Prostate gland (tissue), 2 donors: Measurements from ENCODE around the gene COL4A6. TPM values are rescaled to one million over a fixed set of nuclear protein-coding genes. Genes with fewer than 3 reads are reported as not detected.

ENCODE experiments used
- DNase-seq: peaks from one replicate; pipeline ENCODE4 v3.0.0-alpha.2; 2019; ENCODE audit warnings: low spot score
- H3K27ac ChIP-seq, 2 donors: fragments of 200-600 bp; sonication (generic); 2 replicates each; pipeline ENCODE4 v1.5.1; 2017 to 2019
- H3K27me3 ChIP-seq: fragments of 200-600 bp; sonication (generic); replicated peaks from 2 replicates; pipeline ENCODE4 v1.5.1; 2019; ENCODE audit not compliant: insufficient read depth
- H3K36me3 ChIP-seq, 2 donors: fragments of 200-600 bp; sonication (generic); 1 replicate in 1 of 2; 2 replicates in 1 of 2; pipeline versions ENCODE4 v1.5.1 to v1.8.1; 2017 to 2019
- H3K4me1 ChIP-seq: fragments of 200-600 bp; sonication (generic); replicated peaks from 2 replicates; pipeline ENCODE4 v1.5.1; 2019
- H3K4me3 ChIP-seq, 2 donors: fragments of 200-600 bp; sonication (generic); 2 replicates each; pipeline ENCODE4 v1.5.1; 2017 to 2019
- H3K9me3 ChIP-seq: fragments of 200-600 bp; sonication (generic); 2 replicates; pipeline ENCODE4 v1.5.1; 2017
- POLR2A ChIP-seq: fragments of 450-650 bp; IDR thresholded peaks from one replicate; pipeline ENCODE4 v1.6.1; 2016; ENCODE audit warnings: antibody characterized with exemption, mild to moderate bottlenecking
- POLR2AphosphoS5 ChIP-seq: sonication (generic); formaldehyde crosslinking; IDR thresholded peaks from one replicate; pipeline ENCODE4 v1.6.1; 2017; ENCODE audit warnings: antibody characterized with exemption
- WGBS: methylation state at CpG from one replicate; pipeline ENCODE4 v1.1.5; 2018; 5-methylcytosine and 5-hydroxymethylcytosine counted together
- intact Hi-C: fragments of 100-400 bp; cut with DNase I; formaldehyde crosslinking; loops from one replicate; pipeline ENCODE4 v1.14.2; 2022
- total RNA-seq, 2 donors: library from RNA; depleted of rRNA; stranded (reverse); fragments of >200 nt; gene quantifications; one replicate each; pipeline ENCODE4 v1.1.0, GENCODE V29; 2016
- TF ChIP-seq, protein P1 (sequence below), 4 experiments: fragments of 200-600 bp in 2 of 4; fragments of 450-650 bp in 2 of 4; sonication (generic) in 2 of 4; IDR thresholded peaks; 1 replicate in 3 of 4; 2 replicates in 1 of 4; pipeline ENCODE4 v1.5.1; 2016 to 2019; ENCODE audit warnings: antibody characterized with exemption in 4 of 4, mild to moderate bottlenecking in 2 of 4, moderate library complexity in 2 of 4

The COL4A6 gene
- total RNA-seq, 2 donors from 2014 or later: 13.5 to 16.7 TPM

DNA sequence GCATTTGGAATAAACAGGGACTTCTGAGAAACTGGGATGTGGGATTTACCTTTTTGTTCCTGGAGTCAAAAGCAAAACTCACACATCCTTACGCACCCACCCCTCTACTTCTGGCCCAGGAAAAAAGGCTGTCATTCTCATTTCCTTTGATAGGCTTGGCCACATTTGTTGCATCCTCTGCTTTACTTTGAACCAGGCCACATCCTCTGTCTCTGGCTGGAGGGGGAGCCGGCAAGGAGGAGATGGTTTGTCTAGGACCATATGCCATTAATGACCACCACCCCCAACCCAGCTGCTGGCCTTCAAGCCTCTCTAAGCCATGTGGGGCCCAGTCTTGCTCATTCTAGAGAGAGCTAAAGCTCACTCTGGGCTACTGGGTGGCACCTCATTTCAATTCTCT lies 282.1 kb downstream of the COL4A6 start:
- no peaks in the 10 kb centered on the region for H3K9me3 ChIP-seq
- no peak overlapping the region for H3K4me3 ChIP-seq
- H3K4me1 ChIP-seq: no peaks in the 10 kb centered on the region
- TF ChIP-seq, protein P1, sequence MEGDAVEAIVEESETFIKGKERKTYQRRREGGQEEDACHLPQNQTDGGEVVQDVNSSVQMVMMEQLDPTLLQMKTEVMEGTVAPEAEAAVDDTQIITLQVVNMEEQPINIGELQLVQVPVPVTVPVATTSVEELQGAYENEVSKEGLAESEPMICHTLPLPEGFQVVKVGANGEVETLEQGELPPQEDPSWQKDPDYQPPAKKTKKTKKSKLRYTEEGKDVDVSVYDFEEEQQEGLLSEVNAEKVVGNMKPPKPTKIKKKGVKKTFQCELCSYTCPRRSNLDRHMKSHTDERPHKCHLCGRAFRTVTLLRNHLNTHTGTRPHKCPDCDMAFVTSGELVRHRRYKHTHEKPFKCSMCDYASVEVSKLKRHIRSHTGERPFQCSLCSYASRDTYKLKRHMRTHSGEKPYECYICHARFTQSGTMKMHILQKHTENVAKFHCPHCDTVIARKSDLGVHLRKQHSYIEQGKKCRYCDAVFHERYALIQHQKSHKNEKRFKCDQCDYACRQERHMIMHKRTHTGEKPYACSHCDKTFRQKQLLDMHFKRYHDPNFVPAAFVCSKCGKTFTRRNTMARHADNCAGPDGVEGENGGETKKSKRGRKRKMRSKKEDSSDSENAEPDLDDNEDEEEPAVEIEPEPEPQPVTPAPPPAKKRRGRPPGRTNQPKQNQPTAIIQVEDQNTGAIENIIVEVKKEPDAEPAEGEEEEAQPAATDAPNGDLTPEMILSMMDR (IDR thresholded peaks at IDR 0.05): no peak
- TF ChIP-seq POLR2A: no peak
- no peak for TF ChIP-seq POLR2AphosphoS5
- intact Hi-C loops: no loop called here
- 69% methylated on average over 2 of the region's 2 CpGs for WGBS
- no peaks in the 10 kb centered on the region for H3K36me3 ChIP-seq
- no peak for DNase-seq
- no peaks in the 10 kb centered on the region for H3K27me3 ChIP-seq
- H3K27ac ChIP-seq: no peak overlapping the region

DNA sequence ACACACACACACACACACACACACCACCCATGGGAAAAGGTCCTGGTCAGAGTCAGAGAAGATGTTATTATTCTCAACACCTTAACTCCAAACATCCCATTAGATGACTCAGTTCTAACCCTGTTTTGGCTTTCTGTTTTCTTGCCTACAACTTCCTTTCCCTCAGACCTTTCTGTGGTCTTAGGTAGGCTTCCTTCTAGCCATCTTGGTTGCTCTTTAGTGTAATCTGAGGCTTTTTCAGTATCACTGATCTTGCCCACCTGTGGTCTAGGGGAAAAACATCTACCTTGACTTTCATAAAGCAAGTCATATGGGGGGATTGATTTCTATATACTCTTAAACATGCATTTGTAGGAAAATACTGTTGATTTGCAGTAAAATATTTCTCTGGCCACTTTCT lies 289.7 kb downstream of the COL4A6 start:
- Histone ChIP-seq H3K9me3 (no peaks in the 10 kb centered on the region), H3K27me3 (no peaks in the 10 kb centered on the region), H3K27ac (no peak overlapping the region), H3K4me3 (no peak overlapping the region), H3K4me1 (no peaks in the 10 kb centered on the region), H3K36me3 (no peaks in the 10 kb centered on the region)
- TF ChIP-seq POLR2A: no peak
- TF ChIP-seq POLR2AphosphoS5: no peak
- TF ChIP-seq, protein P1 (IDR thresholded peaks at IDR 0.05): no peak
- DNase-seq: no peak
- intact Hi-C loops: no loop called here

DNA sequence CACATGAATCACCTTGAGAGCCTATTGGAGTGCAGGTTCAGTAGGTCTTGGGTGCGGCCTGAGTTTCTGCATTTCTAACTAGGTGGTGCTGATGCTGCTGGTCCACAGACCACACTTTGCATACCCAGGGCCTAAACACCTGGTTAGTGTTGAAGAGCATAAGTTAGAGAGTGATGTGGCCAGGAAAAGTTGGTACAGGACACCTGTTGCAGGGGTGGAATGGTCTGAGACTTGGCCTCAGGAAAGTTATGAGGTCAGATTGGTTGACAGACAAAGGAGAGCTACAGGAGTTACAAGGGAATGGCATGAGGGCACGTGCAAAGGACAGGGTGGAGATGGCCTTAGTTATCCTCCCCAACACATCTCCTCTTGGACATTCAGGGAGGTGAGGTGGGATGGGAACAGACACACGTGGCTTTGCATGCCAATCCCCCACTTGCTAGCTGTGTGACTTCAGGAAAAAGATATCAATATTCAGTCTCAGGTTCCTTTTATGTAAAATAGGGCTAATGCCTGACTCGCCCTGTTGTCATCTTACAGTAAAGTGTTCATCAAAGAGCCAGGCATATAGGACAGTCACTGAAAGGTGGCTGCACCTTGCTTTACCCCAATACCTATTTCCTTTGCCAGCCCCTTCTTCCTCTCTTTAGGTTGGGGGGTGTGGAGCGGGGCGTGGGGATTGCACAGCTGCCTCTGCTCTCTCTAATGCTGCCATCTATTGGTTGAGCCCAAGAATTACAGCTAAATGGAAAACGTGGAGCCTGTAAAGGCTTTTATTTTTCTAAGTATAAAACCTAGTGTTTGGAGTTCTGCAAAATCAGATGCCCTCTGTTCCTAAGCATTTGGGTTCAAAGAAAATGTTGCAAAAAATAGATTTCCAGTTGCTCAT lies 299.2 kb downstream of the COL4A6 start:
- no peak overlapping the region for H3K27ac ChIP-seq
- 81% methylated on average over 6 of the region's 7 CpGs for WGBS
- no peaks in the 10 kb centered on the region for H3K9me3 ChIP-seq
- no peaks in the 10 kb centered on the region for H3K36me3 ChIP-seq
- H3K4me3 ChIP-seq: no peak overlapping the region
- H3K27me3 ChIP-seq: no peaks in the 10 kb centered on the region
- no peaks in the 10 kb centered on the region for H3K4me1 ChIP-seq
- no peak for DNase-seq
- intact Hi-C loops: no loop called here
- no peak for TF ChIP-seq POLR2A
- TF ChIP-seq POLR2AphosphoS5: no peak
- TF ChIP-seq, protein P1 (IDR thresholded peaks at IDR 0.05): peak in 1 of 4 experiments; percentile 7

DNA sequence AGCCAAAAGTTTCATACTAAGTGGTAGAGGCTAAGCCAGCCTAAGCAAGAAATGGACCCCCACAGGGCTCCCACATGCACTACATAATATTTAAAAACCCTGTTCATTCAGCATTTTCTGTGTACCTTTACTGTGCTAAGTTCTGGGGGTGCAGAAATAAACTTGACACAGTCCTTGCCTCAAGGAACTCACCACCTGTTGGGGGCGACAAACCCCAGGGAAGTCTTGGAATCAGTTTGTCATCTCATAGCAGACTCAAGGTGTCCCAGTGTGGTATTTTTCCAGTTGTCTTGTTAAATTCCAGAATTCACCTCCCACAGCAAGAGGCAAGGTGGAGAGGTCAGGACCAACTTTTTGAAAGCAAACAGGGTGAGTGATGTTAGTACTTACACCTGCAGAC lies 303.5 kb downstream of the COL4A6 start:
- 71% methylated on average over 1 of the region's 1 CpG for WGBS
- no peaks in the 10 kb centered on the region for H3K36me3 ChIP-seq
- no peaks in the 10 kb centered on the region for H3K4me1 ChIP-seq
- intact Hi-C loops: no loop called here
- H3K4me3 ChIP-seq: no peak overlapping the region
- no peaks in the 10 kb centered on the region for H3K27me3 ChIP-seq
- H3K9me3 ChIP-seq: no peaks in the 10 kb centered on the region
- H3K27ac ChIP-seq: no peak overlapping the region
- TF ChIP-seq POLR2A (no peak), POLR2AphosphoS5 (no peak)
- TF ChIP-seq, protein P1 (IDR thresholded peaks at IDR 0.05): no peak
- DNase-seq: no peak

DNA sequence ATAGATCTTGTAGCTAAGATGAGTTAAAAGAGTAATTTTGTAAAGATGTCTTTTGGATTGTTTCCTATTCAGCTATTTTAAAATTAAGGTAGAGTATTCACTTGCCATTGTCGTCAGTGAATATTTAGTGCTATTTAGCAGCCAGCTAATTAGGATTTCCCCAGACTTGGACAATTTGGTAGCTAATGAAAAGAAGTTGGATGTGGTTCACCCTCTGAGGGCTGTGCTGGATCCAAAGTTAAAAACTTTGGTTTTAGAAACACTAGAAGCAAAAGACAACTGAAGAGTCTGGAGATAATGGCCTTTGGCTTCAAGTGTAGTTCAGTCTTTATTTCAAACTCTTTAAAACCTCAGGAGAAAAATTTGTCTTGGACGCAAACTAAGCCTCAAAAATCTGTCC lies 305.3 kb downstream of the COL4A6 start:
- TF ChIP-seq POLR2AphosphoS5 (no peak), POLR2A (no peak)
- TF ChIP-seq, protein P1 (IDR thresholded peaks at IDR 0.05): no peak
- Histone ChIP-seq H3K36me3 (no peaks in the 10 kb centered on the region), H3K4me3 (no peak overlapping the region), H3K27ac (no peak overlapping the region), H3K9me3 (no peaks in the 10 kb centered on the region), H3K4me1 (no peaks in the 10 kb centered on the region), H3K27me3 (no peaks in the 10 kb centered on the region)
- WGBS: 77% methylated on average over 2 of the region's 2 CpGs
- DNase-seq: no peak
- intact Hi-C loops: no loop called here
